Activated CD4-positive, alpha-beta memory T cell treated with anti-CD3 and anti-CD28 coated beads, Interleukin-2, amount 10 ng/mL, durations not matched to agents 7 days and 5 days (primary cell): ENCODE results near the gene MCFD2. TPM values are rescaled to one million over a fixed set of nuclear protein-coding genes. Genes with fewer than 3 reads are reported as not detected.

ENCODE experiments used
- CTCF ChIA-PET: fragments of 350-600 bp; sonication (Branson Sonifier 250); formaldehyde crosslinking; loops from one replicate; lab custom pipeline; 2021; ENCODE audit warnings: antibody characterized with exemption, inconsistent platforms; lab: Charles Lee
- POLR2A ChIA-PET: fragments of 350-600 bp; sonication (Branson Sonifier 250); formaldehyde crosslinking; loops from one replicate; lab custom pipeline; 2021; ENCODE audit warnings: antibody characterized with exemption; lab: Charles Lee
- DNase-seq: peaks from one replicate; pipeline ENCODE4 v3.0.0-alpha.2; 2020
- H3K27ac Mint-ChIP-seq: one replicate; pipeline ENCODE4 v1.8.0; 2021; ENCODE audit warnings: mild to moderate bottlenecking, mixed read lengths
- H3K27me3 Mint-ChIP-seq: one replicate; pipeline ENCODE4 v1.8.0; 2021; ENCODE audit warnings: mixed read lengths
- H3K36me3 Mint-ChIP-seq: one replicate; pipeline ENCODE4 v1.8.0; 2021; ENCODE audit warnings: low read depth, mixed read lengths
- H3K4me1 Mint-ChIP-seq: one replicate; pipeline ENCODE4 v1.8.0; 2021; ENCODE audit warnings: mixed read lengths
- H3K4me3 Mint-ChIP-seq: one replicate; pipeline ENCODE4 v1.8.0; 2021; ENCODE audit warnings: mild to moderate bottlenecking, mixed read lengths
- H3K9me3 Mint-ChIP-seq: one replicate; pipeline ENCODE4 v1.8.0; 2021; ENCODE audit warnings: mixed read lengths
- total RNA-seq, 2 experiments: library from RNA; stranded (reverse); gene quantifications; one replicate each; pipeline ENCODE4 v1.2.3, GENCODE V29; 2021

The MCFD2 gene
- total RNA-seq, 2 experiments from 2014 or later, result 48.4 to 48.8 TPM

- Mint-ChIP-seq H3K9me3 (no peaks in the 10 kb centered on the region), H3K27ac (no peak overlapping the region), H3K36me3 (no peaks in the 10 kb centered on the region), H3K4me1 (no peaks in the 10 kb centered on the region), H3K27me3 (peaks cover 5% of the 10 kb centered on the region), H3K4me3 (no peak overlapping the region)
- no peak for DNase-seq
- ChIA-PET CTCF (no interaction called here), POLR2A (no interaction called here)
These were observed 41.2 kb downstream of the MCFD2 start for GRCh38 chr2:46874236-46874929.

GRCh38 chr2:46873604-46874068, 42.0 kb downstream of the MCFD2 start:
- ChIA-PET POLR2A (interaction anchor here (0.6 kb wide), 1 partner anchor 539 kb away, joined by 3 read pairs; no protein-coding TSS in a partner anchor), CTCF (no interaction called here)
- Mint-ChIP-seq H3K36me3 (no peaks in the 10 kb centered on the region), H3K27ac (no peak overlapping the region), H3K4me3 (no peak overlapping the region), H3K27me3 (peaks cover 5% of the 10 kb centered on the region), H3K4me1 (no peaks in the 10 kb centered on the region), H3K9me3 (no peaks in the 10 kb centered on the region)
- DNase-seq, result peak; percentile 29

- Mint-ChIP-seq H3K27ac (no peak overlapping the region), H3K36me3 (no peaks in the 10 kb centered on the region), H3K4me3 (no peak overlapping the region), H3K9me3 (no peaks in the 10 kb centered on the region), H3K4me1 (no peaks in the 10 kb centered on the region), H3K27me3 (peaks cover 5% of the 10 kb centered on the region)
- DNase-seq, result no peak
- ChIA-PET CTCF (no interaction called here), POLR2A (interaction anchor here (0.6 kb wide), 1 partner anchor 539 kb away, joined by 3 read pairs; no protein-coding TSS in a partner anchor)
These were observed 42.6 kb downstream of the MCFD2 start for GRCh38 chr2:46872902-46873603.

GRCh38 chr2:46871976-46872381, 43.6 kb downstream of the MCFD2 start:
- CTCF ChIA-PET, result no interaction called here
- no peaks in the 10 kb centered on the region for H3K4me1 Mint-ChIP-seq
- H3K4me3 Mint-ChIP-seq, result no peak overlapping the region
- no peak for DNase-seq
- peaks cover 5% of the 10 kb centered on the region for H3K27me3 Mint-ChIP-seq
- POLR2A ChIA-PET, result no interaction called here
- no peaks in the 10 kb centered on the region for H3K36me3 Mint-ChIP-seq
- no peaks in the 10 kb centered on the region for H3K9me3 Mint-ChIP-seq
- H3K27ac Mint-ChIP-seq, result no peak overlapping the region

GRCh38 chr2:46870051-46870839, 45.4 kb downstream of the MCFD2 start:
- CTCF ChIA-PET, result no interaction called here
- peaks cover 4% of the 10 kb centered on the region for H3K9me3 Mint-ChIP-seq
- POLR2A ChIA-PET, result no interaction called here

GRCh38 chr2:46869621-46870020, 46.0 kb downstream of the MCFD2 start:
- H3K9me3 Mint-ChIP-seq, result peaks cover 9% of the 10 kb centered on the region
- no peak overlapping the region for H3K4me3 Mint-ChIP-seq
- DNase-seq, result no peak
- CTCF ChIA-PET, result no interaction called here
- H3K36me3 Mint-ChIP-seq, result no peaks in the 10 kb centered on the region
- peaks cover 9% of the 10 kb centered on the region for H3K27me3 Mint-ChIP-seq
- peaks cover 4% of the 10 kb centered on the region for H3K4me1 Mint-ChIP-seq
- H3K27ac Mint-ChIP-seq, result no peak overlapping the region
- POLR2A ChIA-PET, result no interaction called here

More at GRCh38 chr2:46870051-46870839, 45.4 kb downstream of the MCFD2 start:
- Mint-ChIP-seq H3K4me1 (peaks cover 4% of the 10 kb centered on the region), H3K27ac (no peak overlapping the region), H3K4me3 (no peak overlapping the region), H3K36me3 (no peaks in the 10 kb centered on the region), H3K27me3 (peaks cover 7% of the 10 kb centered on the region)
- no peak for DNase-seq

GRCh38 chr2:46866770-46867246, 48.8 kb downstream of the MCFD2 start:
- Mint-ChIP-seq H3K9me3 (peaks cover 9% of the 10 kb centered on the region), H3K4me3 (no peak overlapping the region), H3K27ac (no peak overlapping the region), H3K4me1 (peaks cover 4% of the 10 kb centered on the region), H3K36me3 (no peaks in the 10 kb centered on the region), H3K27me3 (peaks cover 10% of the 10 kb centered on the region)
- POLR2A ChIA-PET, result no interaction called here
- DNase-seq, result no peak
- CTCF ChIA-PET, result no interaction called here

- ChIA-PET CTCF (no interaction called here), POLR2A (interaction anchor here (1.0 kb wide), 1 partner anchor 8 kb away, joined by 3 read pairs; no protein-coding TSS in a partner anchor)
- peaks cover 4% of the 10 kb centered on the region for H3K4me1 Mint-ChIP-seq
- no peak overlapping the region for H3K27ac Mint-ChIP-seq
- DNase-seq, result no peak
- H3K9me3 Mint-ChIP-seq, result peaks cover 9% of the 10 kb centered on the region
- H3K27me3 Mint-ChIP-seq, result peaks cover 18% of the 10 kb centered on the region
- H3K36me3 Mint-ChIP-seq, result no peaks in the 10 kb centered on the region
- no peak overlapping the region for H3K4me3 Mint-ChIP-seq
These were observed 50.2 kb downstream of the MCFD2 start for GRCh38 chr2:46865181-46865970.

- Mint-ChIP-seq H3K9me3 (peaks cover 9% of the 10 kb centered on the region), H3K27me3 (peaks cover 22% of the 10 kb centered on the region), H3K4me1 (peaks cover 4% of the 10 kb centered on the region), H3K27ac (no peak overlapping the region), H3K4me3 (no peak overlapping the region), H3K36me3 (no peaks in the 10 kb centered on the region)
- no peak for DNase-seq
- ChIA-PET POLR2A (no interaction called here), CTCF (no interaction called here)
These were observed 51.7 kb downstream of the MCFD2 start for GRCh38 chr2:46863882-46864281.

- POLR2A ChIA-PET, result no interaction called here
- Mint-ChIP-seq H3K9me3 (peaks cover 9% of the 10 kb centered on the region), H3K27me3 (peaks cover 25% of the 10 kb centered on the region), H3K27ac (no peak overlapping the region), H3K4me1 (peaks cover 4% of the 10 kb centered on the region), H3K4me3 (no peak overlapping the region), H3K36me3 (no peaks in the 10 kb centered on the region)
- DNase-seq, result no peak
- CTCF ChIA-PET, result no interaction called here
These were observed 53.1 kb downstream of the MCFD2 start for GRCh38 chr2:46862514-46862913.

- Mint-ChIP-seq H3K27ac (no peak overlapping the region), H3K36me3 (no peaks in the 10 kb centered on the region), H3K4me3 (no peak overlapping the region), H3K27me3 (peaks cover 25% of the 10 kb centered on the region), H3K4me1 (peaks cover 4% of the 10 kb centered on the region), H3K9me3 (peaks cover 9% of the 10 kb centered on the region)
- DNase-seq, result no peak
- CTCF ChIA-PET, result no interaction called here
- POLR2A ChIA-PET, result no interaction called here
These were observed 53.7 kb downstream of the MCFD2 start for GRCh38 chr2:46861916-46862315.

- CTCF ChIA-PET, result no interaction called here
- Mint-ChIP-seq H3K4me3 (no peak overlapping the region), H3K27ac (no peak overlapping the region), H3K27me3 (peaks cover 19% of the 10 kb centered on the region), H3K36me3 (no peaks in the 10 kb centered on the region), H3K9me3 (no peaks in the 10 kb centered on the region), H3K4me1 (no peaks in the 10 kb centered on the region)
- no peak for DNase-seq
- POLR2A ChIA-PET, result no interaction called here
These were observed 56.1 kb downstream of the MCFD2 start for GRCh38 chr2:46859482-46859881.
